T-helper 1 cell treated with Interleukin-12 subunit alpha and Interleukin-12 subunit beta and Interleukin-4 antibody, amounts not matched to agents 30 μg/mL and 1 μg/mL, for 36 hours (primary cell): ENCODE data around the gene KLHL26.

Experiments
- H3K27ac Mint-ChIP-seq: one replicate; pipeline ENCODE4 v1.8.0; 2021; ENCODE audit warnings: mild to moderate bottlenecking, mixed read lengths
- H3K27me3 Mint-ChIP-seq: one replicate; pipeline ENCODE4 v1.8.0; 2021; ENCODE audit warnings: low read depth, mixed read lengths
- H3K36me3 Mint-ChIP-seq: one replicate; pipeline ENCODE4 v1.8.0; 2021; ENCODE audit warnings: low read depth, mixed read lengths
- H3K4me1 Mint-ChIP-seq: one replicate; pipeline ENCODE4 v1.8.0; 2021; ENCODE audit warnings: low read depth, mixed read lengths
- H3K4me3 Mint-ChIP-seq: one replicate; pipeline ENCODE4 v1.8.0; 2021; ENCODE audit warnings: mild to moderate bottlenecking, moderate library complexity, mixed read lengths
- H3K9me3 Mint-ChIP-seq: one replicate; pipeline ENCODE4 v1.8.0; 2021; ENCODE audit warnings: mixed read lengths

Gene KLHL26

GRCh38 chr19:18645035-18645511 is 8.2 kb downstream of the KLHL26 start:
- Mint-ChIP-seq H3K9me3 (no peaks in the 10 kb centered on the region), H3K4me1 (peaks cover 8% of the 10 kb centered on the region), H3K4me3 (no peak overlapping the region), H3K27ac (no peak overlapping the region), H3K27me3 (no peaks in the 10 kb centered on the region), H3K36me3 (peaks cover 3% of the 10 kb centered on the region)

GRCh38 chr19:18646535-18647370 is 9.9 kb downstream of the KLHL26 start:
- Mint-ChIP-seq H3K9me3 (no peaks in the 10 kb centered on the region), H3K27me3 (no peaks in the 10 kb centered on the region), H3K27ac (no peak overlapping the region), H3K4me3 (no peak overlapping the region), H3K4me1 (peaks cover 8% of the 10 kb centered on the region), H3K36me3 (peaks cover 3% of the 10 kb centered on the region)

GRCh38 chr19:18647371-18647767 is 10.5 kb downstream of the KLHL26 start:
- H3K36me3 Mint-ChIP-seq = peaks cover 3% of the 10 kb centered on the region
- H3K4me1 Mint-ChIP-seq = peaks cover 8% of the 10 kb centered on the region
- H3K27ac Mint-ChIP-seq = peak overlapping the region; percentile 49
- no peaks in the 10 kb centered on the region for H3K9me3 Mint-ChIP-seq
- no peaks in the 10 kb centered on the region for H3K27me3 Mint-ChIP-seq
- no peak overlapping the region for H3K4me3 Mint-ChIP-seq

- Mint-ChIP-seq H3K27me3 (no peaks in the 10 kb centered on the region), H3K4me1 (peaks cover 8% of the 10 kb centered on the region), H3K9me3 (no peaks in the 10 kb centered on the region), H3K27ac (no peak overlapping the region), H3K36me3 (peaks cover 3% of the 10 kb centered on the region), H3K4me3 (no peak overlapping the region)
Measured at GRCh38 chr19:18647807-18648206, 11.0 kb downstream of the KLHL26 start.

- Mint-ChIP-seq H3K9me3 (no peaks in the 10 kb centered on the region), H3K27me3 (no peaks in the 10 kb centered on the region), H3K4me3 (no peak overlapping the region), H3K27ac (no peak overlapping the region), H3K36me3 (peaks cover 1% of the 10 kb centered on the region), H3K4me1 (peaks cover 8% of the 10 kb centered on the region)
Measured at GRCh38 chr19:18648973-18649315, 12.1 kb downstream of the KLHL26 start.

GRCh38 chr19:18649371-18650020 is 12.7 kb downstream of the KLHL26 start:
- H3K4me3 Mint-ChIP-seq = no peak overlapping the region
- no peaks in the 10 kb centered on the region for H3K27me3 Mint-ChIP-seq
- H3K27ac Mint-ChIP-seq = no peak overlapping the region
- no peaks in the 10 kb centered on the region for H3K36me3 Mint-ChIP-seq
- H3K9me3 Mint-ChIP-seq = no peaks in the 10 kb centered on the region
- H3K4me1 Mint-ChIP-seq = peaks cover 8% of the 10 kb centered on the region

- Mint-ChIP-seq H3K27me3 (no peaks in the 10 kb centered on the region), H3K9me3 (no peaks in the 10 kb centered on the region), H3K4me1 (peaks cover 7% of the 10 kb centered on the region), H3K27ac (no peak overlapping the region), H3K36me3 (no peaks in the 10 kb centered on the region), H3K4me3 (no peak overlapping the region)
Measured at GRCh38 chr19:18650021-18650390, 13.2 kb downstream of the KLHL26 start.

GRCh38 chr19:18650468-18651041 is 13.7 kb downstream of the KLHL26 start:
- H3K4me1 Mint-ChIP-seq = peaks cover 7% of the 10 kb centered on the region
- H3K27me3 Mint-ChIP-seq = no peaks in the 10 kb centered on the region
- H3K36me3 Mint-ChIP-seq = no peaks in the 10 kb centered on the region
- no peak overlapping the region for H3K27ac Mint-ChIP-seq
- H3K4me3 Mint-ChIP-seq = no peak overlapping the region
- H3K9me3 Mint-ChIP-seq = no peaks in the 10 kb centered on the region

- no peak overlapping the region for H3K27ac Mint-ChIP-seq
- no peaks in the 10 kb centered on the region for H3K36me3 Mint-ChIP-seq
- H3K27me3 Mint-ChIP-seq = no peaks in the 10 kb centered on the region
- peaks cover 7% of the 10 kb centered on the region for H3K4me1 Mint-ChIP-seq
- no peak overlapping the region for H3K4me3 Mint-ChIP-seq
- H3K9me3 Mint-ChIP-seq = no peaks in the 10 kb centered on the region
Measured at GRCh38 chr19:18651300-18651699, 14.5 kb downstream of the KLHL26 start.

- Mint-ChIP-seq H3K4me3 (no peak overlapping the region), H3K27ac (no peak overlapping the region), H3K36me3 (no peaks in the 10 kb centered on the region), H3K4me1 (peaks cover 7% of the 10 kb centered on the region), H3K9me3 (no peaks in the 10 kb centered on the region), H3K27me3 (no peaks in the 10 kb centered on the region)
Measured at GRCh38 chr19:18651733-18652132, 14.9 kb downstream of the KLHL26 start.

GRCh38 chr19:18653853-18654252 is 17.0 kb downstream of the KLHL26 start:
- H3K9me3 Mint-ChIP-seq = no peaks in the 10 kb centered on the region
- H3K36me3 Mint-ChIP-seq = no peaks in the 10 kb centered on the region
- H3K27ac Mint-ChIP-seq = no peak overlapping the region
- no peaks in the 10 kb centered on the region for H3K27me3 Mint-ChIP-seq
- peaks cover 5% of the 10 kb centered on the region for H3K4me1 Mint-ChIP-seq
- no peak overlapping the region for H3K4me3 Mint-ChIP-seq

- no peaks in the 10 kb centered on the region for H3K9me3 Mint-ChIP-seq
- H3K4me1 Mint-ChIP-seq = peaks cover 2% of the 10 kb centered on the region
- no peaks in the 10 kb centered on the region for H3K27me3 Mint-ChIP-seq
- no peaks in the 10 kb centered on the region for H3K36me3 Mint-ChIP-seq
- no peak overlapping the region for H3K4me3 Mint-ChIP-seq
- no peak overlapping the region for H3K27ac Mint-ChIP-seq
Measured at GRCh38 chr19:18654469-18654868, 17.6 kb downstream of the KLHL26 start.

- H3K4me1 Mint-ChIP-seq = no peaks in the 10 kb centered on the region
- no peak overlapping the region for H3K4me3 Mint-ChIP-seq
- no peaks in the 10 kb centered on the region for H3K27me3 Mint-ChIP-seq
- H3K9me3 Mint-ChIP-seq = no peaks in the 10 kb centered on the region
- no peaks in the 10 kb centered on the region for H3K36me3 Mint-ChIP-seq
- no peak overlapping the region for H3K27ac Mint-ChIP-seq
Measured at GRCh38 chr19:18655173-18655844, 18.5 kb downstream of the KLHL26 start.

GRCh38 chr19:18656337-18657086 is 19.7 kb downstream of the KLHL26 start:
- Mint-ChIP-seq H3K4me3 (no peak overlapping the region), H3K27me3 (no peaks in the 10 kb centered on the region), H3K36me3 (no peaks in the 10 kb centered on the region), H3K4me1 (no peaks in the 10 kb centered on the region), H3K9me3 (no peaks in the 10 kb centered on the region), H3K27ac (no peak overlapping the region)
